Loucy (cell line): ENCODE results near the gene TTC39B.

Experiments
- H2AFZ ChIP-seq: fragments of 200-600 bp; sonication (generic); 2 replicates; pipeline ENCODE4 v1.6.0; 2016; ENCODE audit warnings: antibody characterized with exemption, mild to moderate bottlenecking, low read length, moderate library complexity
- H3F3A ChIP-seq: fragments of 200-600 bp; 2 replicates; pipeline ENCODE4 v1.6.0; 2016; ENCODE audit warnings: antibody characterized with exemption, low read depth, mild to moderate bottlenecking
- H3K27me3 ChIP-seq: fragments of 200-600 bp; sonication (generic); 2 replicates; pipeline ENCODE4 v1.6.1; 2014; ENCODE audit warnings: low read length, mild to moderate bottlenecking; ENCODE audit not compliant: insufficient read depth, poor library complexity, severe bottlenecking
- H3K36me3 ChIP-seq: fragments of 200-600 bp; sonication (generic); 2 replicates; pipeline ENCODE4 v1.6.1; 2016; ENCODE audit warnings: low read length; ENCODE audit not compliant: insufficient read depth
- H3K4me1 ChIP-seq: fragments of 200-600 bp; sonication (generic); 2 replicates; pipeline ENCODE4 v1.5.1; 2014; ENCODE audit warnings: low read length, mild to moderate bottlenecking; ENCODE audit not compliant: insufficient read depth, poor library complexity, severe bottlenecking
- H3K4me2 ChIP-seq: fragments of 200-600 bp; sonication (generic); 2 replicates; pipeline ENCODE4 v1.6.0; 2014; ENCODE audit warnings: antibody characterized with exemption, low read length, low read depth, mild to moderate bottlenecking; ENCODE audit not compliant: poor library complexity, severe bottlenecking
- H3K4me3 ChIP-seq: fragments of 200-600 bp; sonication (generic); 2 replicates; pipeline ENCODE4 v1.5.1; 2014; ENCODE audit warnings: low read length, mild to moderate bottlenecking, mixed read lengths; ENCODE audit not compliant: poor library complexity, severe bottlenecking
- H3K79me2 ChIP-seq: fragments of 200-600 bp; sonication (generic); 2 replicates; pipeline ENCODE4 v1.6.1; 2014; ENCODE audit warnings: low read length; ENCODE audit not compliant: insufficient read depth
- H3K9ac ChIP-seq: fragments of 200-600 bp; sonication (generic); 2 replicates; pipeline ENCODE4 v1.6.0; 2014; ENCODE audit warnings: mild to moderate bottlenecking, low read depth, low read length, moderate library complexity; ENCODE audit not compliant: poor library complexity, severe bottlenecking
- H3K9me2 ChIP-seq: fragments of 200-600 bp; sonication (generic); replicated peaks from 2 replicates; pipeline ENCODE4 v1.6.1; 2016; ENCODE audit warnings: low read depth, low read length, mixed read lengths
- H3K9me3 ChIP-seq: fragments of 200-600 bp; sonication (generic); 2 replicates; pipeline ENCODE4 v1.6.1; 2014; ENCODE audit warnings: mild to moderate bottlenecking, antibody characterized with exemption, low read length, low read depth; ENCODE audit not compliant: insufficient read depth
- H4K20me1 ChIP-seq: fragments of 200-600 bp; sonication (generic); 2 replicates; pipeline ENCODE4 v1.6.0; 2014; ENCODE audit warnings: antibody characterized with exemption, low read length, mild to moderate bottlenecking; ENCODE audit not compliant: insufficient read depth, poor library complexity, severe bottlenecking
- EZH2phosphoT487 ChIP-seq: fragments of 200-600 bp; IDR thresholded peaks from 2 replicates; pipeline ENCODE4 v1.6.1; 2018; ENCODE audit warnings: antibody characterized with exemption, mild to moderate bottlenecking, moderate library complexity, borderline replicate concordance
- TF ChIP-seq, protein P1 (sequence below): fragments of 200-600 bp; sonication (generic); conservative IDR thresholded peaks from 2 replicates; pipeline ENCODE4 v1.5.1; 2014; ENCODE audit warnings: mild to moderate bottlenecking, antibody characterized with exemption, low read length

TTC39B gene

GRCh38 chr9:15138357-15138686 lies 168.7 kb downstream of the TTC39B start:
- no peak overlapping the region for H3K4me3 ChIP-seq
- no peaks in the 10 kb centered on the region for H3K9me3 ChIP-seq
- no peaks in the 10 kb centered on the region for H3K9me2 ChIP-seq
- H3K4me1 ChIP-seq = peaks cover 19% of the 10 kb centered on the region
- H3K4me2 ChIP-seq = no peak overlapping the region
- H4K20me1 ChIP-seq = no peaks in the 10 kb centered on the region
- H3K36me3 ChIP-seq = no peaks in the 10 kb centered on the region
- no peak overlapping the region for H3K9ac ChIP-seq
- H3K79me2 ChIP-seq = no peaks in the 10 kb centered on the region
- no peaks in the 10 kb centered on the region for H3F3A ChIP-seq
- no peak for TF ChIP-seq EZH2phosphoT487
- no peak overlapping the region for H2AFZ ChIP-seq
- no peaks in the 10 kb centered on the region for H3K27me3 ChIP-seq

DNA sequence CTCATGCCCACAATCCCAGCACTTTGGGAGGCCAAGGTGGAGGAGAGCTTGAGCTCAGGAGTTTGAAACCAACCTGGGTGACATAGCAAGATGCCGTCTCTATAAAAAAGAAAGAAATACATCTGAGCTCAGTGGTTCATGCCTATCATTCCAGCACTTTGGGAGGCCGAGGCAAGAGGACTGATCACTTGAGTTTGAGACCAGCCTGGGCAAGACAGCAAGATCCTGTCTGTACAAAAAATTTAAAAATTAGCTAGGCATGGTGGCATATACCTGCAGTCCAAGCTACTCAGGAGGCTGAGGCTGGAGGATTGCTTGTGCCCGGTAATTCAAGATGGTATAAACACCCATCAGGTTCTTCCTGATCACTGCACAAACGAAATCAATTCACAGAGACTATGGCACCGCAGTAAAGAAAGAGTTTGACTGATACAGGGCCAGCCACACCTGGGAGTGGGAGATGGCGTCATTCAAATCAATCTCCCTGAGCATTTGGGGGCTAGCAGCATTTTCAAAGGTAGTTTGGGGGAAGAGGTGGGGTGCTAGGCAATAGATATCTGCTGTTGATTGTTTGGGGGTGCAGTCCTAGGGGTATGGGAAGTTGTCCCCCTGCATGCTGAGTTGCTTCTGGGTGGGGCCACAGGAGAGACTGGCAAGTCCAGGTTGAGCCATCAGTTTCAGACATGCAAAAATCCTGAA lies 169.2 kb downstream of the TTC39B start:
- Histone ChIP-seq H3K9ac (no peak overlapping the region), H3K27me3 (no peaks in the 10 kb centered on the region), H3K9me2 (no peaks in the 10 kb centered on the region), H3K36me3 (no peaks in the 10 kb centered on the region), H3K4me2 (no peak overlapping the region), H4K20me1 (no peaks in the 10 kb centered on the region), H3F3A (no peaks in the 10 kb centered on the region), H3K79me2 (no peaks in the 10 kb centered on the region), H3K4me1 (peaks cover 18% of the 10 kb centered on the region), H2AFZ (no peak overlapping the region), H3K4me3 (no peak overlapping the region), H3K9me3 (no peaks in the 10 kb centered on the region)
- TF ChIP-seq, protein P1, sequence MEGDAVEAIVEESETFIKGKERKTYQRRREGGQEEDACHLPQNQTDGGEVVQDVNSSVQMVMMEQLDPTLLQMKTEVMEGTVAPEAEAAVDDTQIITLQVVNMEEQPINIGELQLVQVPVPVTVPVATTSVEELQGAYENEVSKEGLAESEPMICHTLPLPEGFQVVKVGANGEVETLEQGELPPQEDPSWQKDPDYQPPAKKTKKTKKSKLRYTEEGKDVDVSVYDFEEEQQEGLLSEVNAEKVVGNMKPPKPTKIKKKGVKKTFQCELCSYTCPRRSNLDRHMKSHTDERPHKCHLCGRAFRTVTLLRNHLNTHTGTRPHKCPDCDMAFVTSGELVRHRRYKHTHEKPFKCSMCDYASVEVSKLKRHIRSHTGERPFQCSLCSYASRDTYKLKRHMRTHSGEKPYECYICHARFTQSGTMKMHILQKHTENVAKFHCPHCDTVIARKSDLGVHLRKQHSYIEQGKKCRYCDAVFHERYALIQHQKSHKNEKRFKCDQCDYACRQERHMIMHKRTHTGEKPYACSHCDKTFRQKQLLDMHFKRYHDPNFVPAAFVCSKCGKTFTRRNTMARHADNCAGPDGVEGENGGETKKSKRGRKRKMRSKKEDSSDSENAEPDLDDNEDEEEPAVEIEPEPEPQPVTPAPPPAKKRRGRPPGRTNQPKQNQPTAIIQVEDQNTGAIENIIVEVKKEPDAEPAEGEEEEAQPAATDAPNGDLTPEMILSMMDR = no peak
- TF ChIP-seq EZH2phosphoT487 = no peak

GRCh38 chr9:15137089-15137488 lies 169.9 kb downstream of the TTC39B start:
- H3K27me3 ChIP-seq = no peaks in the 10 kb centered on the region
- H4K20me1 ChIP-seq = no peaks in the 10 kb centered on the region
- peaks cover 11% of the 10 kb centered on the region for H3K4me1 ChIP-seq
- no peaks in the 10 kb centered on the region for H3K36me3 ChIP-seq
- TF ChIP-seq, protein P1 = no peak
- no peak for TF ChIP-seq EZH2phosphoT487
- no peak overlapping the region for H3K4me3 ChIP-seq
- H2AFZ ChIP-seq = peak overlapping the region; percentile 87
- H3K9me2 ChIP-seq = no peaks in the 10 kb centered on the region
- no peaks in the 10 kb centered on the region for H3K9me3 ChIP-seq
- no peaks in the 10 kb centered on the region for H3K79me2 ChIP-seq
- no peak overlapping the region for H3K4me2 ChIP-seq
- no peaks in the 10 kb centered on the region for H3F3A ChIP-seq
- no peak overlapping the region for H3K9ac ChIP-seq

DNA sequence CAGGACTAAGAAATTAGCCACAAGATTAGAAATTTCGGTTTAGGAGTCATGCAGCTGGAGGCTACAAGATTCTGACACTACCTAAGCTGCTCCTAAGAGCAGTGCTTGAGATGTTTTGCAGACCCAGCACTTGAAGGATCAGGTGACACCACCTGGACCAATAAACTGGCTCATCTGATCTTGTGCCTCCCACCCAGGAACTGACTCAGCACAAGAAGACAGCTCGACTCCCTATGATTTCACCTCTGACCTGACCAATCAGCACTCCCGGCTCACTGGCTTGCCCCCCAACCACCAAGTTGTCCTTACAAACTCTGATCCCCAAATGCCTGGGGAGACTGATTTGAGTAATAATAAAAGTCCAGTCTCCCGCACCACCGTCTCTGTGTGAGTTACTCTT lies 170.4 kb downstream of the TTC39B start:
- Histone ChIP-seq H3K9me3 (no peaks in the 10 kb centered on the region), H3K36me3 (no peaks in the 10 kb centered on the region), H3K4me1 (peaks cover 9% of the 10 kb centered on the region), H3F3A (no peaks in the 10 kb centered on the region), H3K4me2 (peak overlapping the region; percentile 0), H2AFZ (peak overlapping the region; percentile 87), H3K79me2 (no peaks in the 10 kb centered on the region), H3K9ac (no peak overlapping the region), H3K9me2 (no peaks in the 10 kb centered on the region), H3K27me3 (no peaks in the 10 kb centered on the region), H4K20me1 (no peaks in the 10 kb centered on the region), H3K4me3 (no peak overlapping the region)
- TF ChIP-seq EZH2phosphoT487 = no peak
- TF ChIP-seq, protein P1 = no peak
